NOMO-1 treated with DMSO at 0.1 percent for 48 hours (cell line): ENCODE results near the gene MANEA.
"Not testable (repeated sequence)": the region's sequence is repeated elsewhere in the genome, so short reads cannot be mapped to it uniquely, and the experiment has no call there.

Source experiments
- DNase-seq: peaks from one replicate; lab custom pipeline; 2025; ENCODE audit not compliant: unreplicated experiment; lab: John Stamatoyannopoulos, UW

The MANEA gene

GRCh38 chr6:95584226-95584625 is 6.9 kb downstream of the MANEA start:
- DNase-seq: not testable (repeated sequence)

- DNase-seq: no peak
Measured at GRCh38 chr6:95587989-95588388, 10.7 kb downstream of the MANEA start.

GRCh38 chr6:95589067-95589466 is 11.7 kb downstream of the MANEA start:
- DNase-seq: no peak

GRCh38 chr6:95589826-95590570 is 12.7 kb downstream of the MANEA start:
- no peak for DNase-seq

GRCh38 chr6:95593025-95593424 is 15.7 kb downstream of the MANEA start:
- no peak for DNase-seq

- no peak for DNase-seq
Measured at GRCh38 chr6:95596021-95596420, 18.7 kb downstream of the MANEA start.

- DNase-seq: no peak
Measured at GRCh38 chr6:95599706-95600105, 22.4 kb downstream of the MANEA start.

GRCh38 chr6:95601133-95601532 is 23.8 kb downstream of the MANEA start:
- DNase-seq: no peak

GRCh38 chr6:95614094-95614493 is 36.8 kb downstream of the MANEA start:
- no peak for DNase-seq

GRCh38 chr6:95629551-95629950 is 52.2 kb downstream of the MANEA start:
- no peak for DNase-seq

- no peak for DNase-seq
Measured at GRCh38 chr6:95636552-95637431, 59.5 kb downstream of the MANEA start.

- no peak for DNase-seq
Measured at GRCh38 chr6:95648636-95649035, 71.3 kb downstream of the MANEA start.

GRCh38 chr6:95649451-95649850 is 72.1 kb downstream of the MANEA start:
- no peak for DNase-seq

GRCh38 chr6:95654176-95654575 is 76.8 kb downstream of the MANEA start:
- no peak for DNase-seq

- DNase-seq: no peak
Measured at GRCh38 chr6:95658886-95659285, 81.6 kb downstream of the MANEA start.
